ENCODE data around the gene ARHGAP8. TPM values are rescaled to one million over a fixed set of nuclear protein-coding genes. Genes with fewer than 3 reads are reported as not detected.

ARHGAP8 gene
- total and polyA plus RNA-seq, 12 donors = 0.17 to 0.53 (median 0.33) TPM; not detected in 5

DNA sequence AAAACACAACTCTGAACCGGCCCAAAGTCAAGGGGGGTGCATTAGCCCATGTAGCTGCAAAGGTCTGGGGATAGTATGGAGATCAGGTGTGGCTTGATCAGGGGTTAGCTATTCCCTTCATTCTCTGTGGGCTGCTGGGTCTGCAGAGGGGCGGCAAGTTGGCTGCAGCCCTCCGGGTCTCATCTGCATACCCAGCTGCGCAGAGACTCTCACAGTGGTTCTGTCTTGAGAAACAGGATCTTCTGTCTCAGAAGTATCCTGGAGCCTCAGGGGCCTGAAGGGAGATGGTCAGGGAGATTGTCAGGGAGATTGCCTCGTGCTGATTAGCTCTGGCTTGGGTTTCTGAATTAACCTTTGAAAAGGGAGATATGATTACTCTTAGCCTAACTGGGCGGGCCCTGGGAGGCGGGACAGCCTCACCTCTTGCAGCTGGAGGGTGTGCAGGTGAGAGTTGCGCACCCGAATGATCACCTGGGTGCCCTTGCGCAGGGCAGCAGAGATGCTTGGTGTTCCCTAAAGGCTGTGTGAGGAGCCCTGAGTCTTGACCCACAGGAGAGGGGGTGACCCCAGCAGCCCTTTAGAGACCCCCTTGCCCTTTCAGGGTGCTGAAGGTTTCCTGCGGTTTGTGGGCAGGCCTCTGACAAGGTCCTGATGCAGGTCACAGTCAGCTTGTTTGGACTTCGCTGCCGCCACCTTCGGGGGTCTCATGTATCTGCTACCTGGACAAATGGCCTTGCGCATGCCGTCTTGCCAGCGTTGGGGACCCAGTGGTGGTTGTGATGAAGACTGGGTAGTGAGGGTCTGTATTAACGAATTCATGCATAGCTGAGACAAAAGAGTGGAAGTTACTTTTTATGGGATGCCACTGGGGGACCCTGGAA, 7.3 kb downstream of the ARHGAP8 start:
- H3K27me3 ChIP-seq = peaks cover 0 to 39% (median 21%) of the 10 kb centered on the region in 7 donors
- WGBS, 2 donors = 91 to 92% methylated on average over 18 of the region's 18 CpGs
- ATAC-seq = no peak
- intact Hi-C loops (cut with DNase I) = no loop called here
- H3K36me3 ChIP-seq = no peaks in the 10 kb centered on the region
- no peak overlapping the region for H3K4me3 ChIP-seq
- no peaks in the 10 kb centered on the region for H3K4me1 ChIP-seq
- TF ChIP-seq, protein P1, sequence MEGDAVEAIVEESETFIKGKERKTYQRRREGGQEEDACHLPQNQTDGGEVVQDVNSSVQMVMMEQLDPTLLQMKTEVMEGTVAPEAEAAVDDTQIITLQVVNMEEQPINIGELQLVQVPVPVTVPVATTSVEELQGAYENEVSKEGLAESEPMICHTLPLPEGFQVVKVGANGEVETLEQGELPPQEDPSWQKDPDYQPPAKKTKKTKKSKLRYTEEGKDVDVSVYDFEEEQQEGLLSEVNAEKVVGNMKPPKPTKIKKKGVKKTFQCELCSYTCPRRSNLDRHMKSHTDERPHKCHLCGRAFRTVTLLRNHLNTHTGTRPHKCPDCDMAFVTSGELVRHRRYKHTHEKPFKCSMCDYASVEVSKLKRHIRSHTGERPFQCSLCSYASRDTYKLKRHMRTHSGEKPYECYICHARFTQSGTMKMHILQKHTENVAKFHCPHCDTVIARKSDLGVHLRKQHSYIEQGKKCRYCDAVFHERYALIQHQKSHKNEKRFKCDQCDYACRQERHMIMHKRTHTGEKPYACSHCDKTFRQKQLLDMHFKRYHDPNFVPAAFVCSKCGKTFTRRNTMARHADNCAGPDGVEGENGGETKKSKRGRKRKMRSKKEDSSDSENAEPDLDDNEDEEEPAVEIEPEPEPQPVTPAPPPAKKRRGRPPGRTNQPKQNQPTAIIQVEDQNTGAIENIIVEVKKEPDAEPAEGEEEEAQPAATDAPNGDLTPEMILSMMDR (IDR thresholded peaks at IDR 0.05) = no peak
- no peak overlapping the region for H3K27ac ChIP-seq
- H3K9me3 ChIP-seq = no peaks in the 10 kb centered on the region
- no peak for DNase-seq

DNA sequence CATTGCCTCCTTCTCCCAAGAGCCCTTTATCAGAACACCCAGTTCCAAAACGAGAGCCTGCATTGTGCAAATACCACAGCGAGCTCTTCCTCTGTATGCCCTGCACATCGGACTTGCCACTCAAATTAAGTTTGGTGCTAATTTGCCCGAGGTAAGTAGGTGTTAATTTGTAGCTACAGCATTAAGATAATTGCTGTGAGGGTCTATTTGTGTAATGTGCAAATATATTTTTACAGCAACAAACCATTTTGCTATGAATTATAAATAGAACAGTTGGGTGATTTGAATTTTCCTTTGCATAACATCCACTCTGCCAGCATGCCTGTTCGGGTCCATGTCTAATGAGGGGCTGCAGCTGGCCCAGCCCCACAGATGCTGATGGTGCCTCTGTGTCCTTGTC, 8.1 kb downstream of the ARHGAP8 start:
- Histone ChIP-seq H3K27ac (no peak overlapping the region), H3K4me3 (no peak overlapping the region), H3K27me3 (peaks cover 0 to 36% (median 13%) of the 10 kb centered on the region in 7 donors), H3K4me1 (no peaks in the 10 kb centered on the region), H3K36me3 (no peaks in the 10 kb centered on the region), H3K9me3 (no peaks in the 10 kb centered on the region)
- TF ChIP-seq, protein P1 (IDR thresholded peaks at IDR 0.05) = no peak
- intact Hi-C loops (cut with DNase I) = no loop called here
- 38 to 49% methylated on average over 5 of the region's 5 CpGs for WGBS, 2 donors
- no peak for DNase-seq
- ATAC-seq = no peak

DNA sequence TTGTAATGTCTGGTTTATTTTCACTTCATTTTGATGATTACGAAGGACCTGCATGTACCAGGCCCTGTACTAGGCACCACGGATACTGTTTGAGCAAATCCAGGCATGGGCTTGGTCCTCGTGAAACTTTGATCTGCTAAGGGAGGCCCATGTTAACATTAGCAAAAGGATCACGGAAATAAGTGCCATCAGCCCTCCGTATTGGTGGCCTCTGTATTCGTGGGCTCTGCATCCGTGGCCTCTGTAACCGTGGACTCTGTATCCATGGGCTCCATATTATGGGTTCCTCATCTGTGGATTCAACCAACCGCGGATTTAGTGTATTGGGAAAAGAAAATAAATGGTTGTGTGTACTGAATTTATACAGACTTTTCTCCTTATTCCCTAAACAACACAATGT, 8.7 kb downstream of the ARHGAP8 start:
- DNase-seq (no peak), ATAC-seq (no peak)
- Histone ChIP-seq H3K36me3 (no peaks in the 10 kb centered on the region), H3K9me3 (no peaks in the 10 kb centered on the region), H3K4me1 (no peaks in the 10 kb centered on the region), H3K27me3 (peaks cover 0 to 32% (median 8%) of the 10 kb centered on the region in 7 donors), H3K4me3 (no peak overlapping the region), H3K27ac (no peak overlapping the region)
- intact Hi-C loops (cut with DNase I) = no loop called here
- 85 to 86% methylated on average over 10 of the region's 10 CpGs for WGBS, 2 donors
- TF ChIP-seq, protein P1 (IDR thresholded peaks at IDR 0.05) = no peak

DNA sequence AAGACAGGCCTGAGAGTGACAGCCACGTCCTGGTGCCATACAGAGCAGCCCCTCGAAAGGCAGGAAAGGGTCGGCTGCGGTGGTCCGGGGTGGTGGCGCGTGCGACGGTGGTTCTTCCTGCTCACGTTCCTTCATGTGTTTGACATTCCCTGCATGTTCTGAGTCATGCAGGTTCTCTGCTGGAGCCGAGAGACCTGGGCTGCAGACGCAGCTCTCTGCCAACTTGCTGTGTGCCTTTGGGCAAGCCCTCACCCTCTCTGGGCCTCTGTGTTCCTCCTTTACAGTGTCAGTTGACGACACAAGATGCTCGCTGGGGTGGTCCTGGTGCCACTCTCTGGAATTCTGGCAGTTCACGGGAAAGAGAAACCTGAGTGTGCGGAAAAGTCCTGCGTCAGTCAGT, 12.0 kb downstream of the ARHGAP8 start:
- WGBS, 2 donors = 84 to 90% methylated on average over 17 of the region's 17 CpGs
- TF ChIP-seq, protein P1 (IDR thresholded peaks at IDR 0.05) = no peak
- peaks cover 0 to 22% (median 0%) of the 10 kb centered on the region in 7 donors for H3K27me3 ChIP-seq
- intact Hi-C loops (cut with DNase I) = no loop called here
- no peak overlapping the region for H3K27ac ChIP-seq
- H3K4me3 ChIP-seq = no peak overlapping the region
- ATAC-seq (no peak), DNase-seq (no peak)
- H3K9me3 ChIP-seq = no peaks in the 10 kb centered on the region
- H3K4me1 ChIP-seq = no peaks in the 10 kb centered on the region
- H3K36me3 ChIP-seq = no peaks in the 10 kb centered on the region
